Measurements from ENCODE around the gene CYLC2.

The CYLC2 gene

DNA sequence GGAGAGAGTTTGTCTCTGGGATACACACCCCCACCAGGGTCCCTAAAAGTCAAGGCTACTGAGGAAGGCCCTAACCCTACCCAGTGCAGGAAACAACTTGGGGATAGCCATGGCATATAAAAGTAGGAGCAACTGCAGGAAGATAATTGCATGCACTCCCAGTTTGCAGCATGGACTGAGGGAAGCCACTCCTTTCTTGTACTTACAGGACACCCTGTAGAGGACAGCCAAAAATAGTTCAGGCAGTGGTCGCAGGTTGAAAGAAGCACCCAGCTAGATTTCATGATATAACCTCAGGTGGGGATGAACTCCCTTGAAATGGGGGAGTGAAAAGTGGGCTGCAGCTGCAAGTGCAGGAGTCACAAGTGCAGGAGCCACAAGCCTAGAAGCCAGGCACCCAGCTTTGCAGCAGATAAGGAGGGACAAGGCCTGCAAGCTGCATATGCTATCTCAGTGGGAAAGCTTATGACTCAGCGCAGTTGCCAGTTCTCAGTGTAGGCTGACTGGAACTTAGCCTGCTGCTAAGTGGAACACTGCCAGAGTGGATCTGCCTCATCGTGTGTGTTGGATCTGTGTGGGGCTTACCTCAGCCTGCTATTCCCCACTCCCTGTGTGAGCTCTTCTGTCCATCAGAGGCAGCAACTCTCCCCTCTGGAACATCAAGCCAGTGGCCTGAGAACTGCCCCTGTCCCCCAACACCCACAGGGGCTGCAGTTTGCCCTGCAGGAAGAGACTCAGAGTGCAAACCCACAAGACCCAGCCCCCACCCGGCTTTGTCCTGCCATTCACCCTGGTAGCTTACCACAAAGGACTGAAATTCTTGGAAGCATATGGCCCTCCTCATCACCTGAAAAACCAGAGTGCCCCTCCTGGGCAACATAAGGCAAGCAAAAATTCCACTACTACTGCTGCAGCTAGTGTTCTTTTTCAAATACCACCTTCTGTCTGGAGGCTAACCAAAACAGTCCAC lies 42.7 kb downstream of the CYLC2 start:
- no peaks in the 10 kb centered on the region for H3K36me3 ChIP-seq (ENCODE audit: control insufficient read depth, low read depth, low read length)
- H3K4me3 ChIP-seq (ENCODE audit: low read length): no peak overlapping the region
- H3K27ac ChIP-seq (ENCODE audit: low read length): no peak overlapping the region
- H3K27me3 ChIP-seq (ENCODE audit: control insufficient read depth, insufficient read depth, low read length): no peaks in the 10 kb centered on the region
- peaks cover 22% of the 10 kb centered on the region for H3K4me1 ChIP-seq (ENCODE audit: control insufficient read depth, low read depth, low read length)
- H3K9ac ChIP-seq (ENCODE audit: low read length): no peak overlapping the region
- H3K9me3 ChIP-seq (ENCODE audit: control insufficient read depth, low read depth, low read length): no peaks in the 10 kb centered on the region

DNA sequence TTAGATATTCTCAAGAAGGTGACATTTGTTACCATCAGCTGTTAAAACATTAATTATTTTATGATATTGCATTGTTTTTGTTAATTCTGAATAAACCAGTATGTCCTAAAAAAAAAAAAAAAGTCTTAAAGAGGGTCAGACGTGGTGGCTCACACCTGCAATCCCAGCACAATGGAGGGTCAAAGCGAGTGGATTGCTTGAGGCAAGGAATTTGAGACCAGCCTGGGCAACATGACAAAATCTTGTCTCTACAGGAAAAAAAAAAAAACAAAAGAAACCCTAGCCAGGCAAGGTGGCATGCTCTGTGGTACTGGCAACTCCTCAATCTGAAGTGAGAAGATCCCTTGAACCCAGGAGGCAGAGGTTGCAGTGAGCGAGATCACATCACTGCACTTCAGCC lies 46.8 kb downstream of the CYLC2 start:
- H3K27ac ChIP-seq (ENCODE audit: low read length): no peak overlapping the region
- H3K4me1 ChIP-seq (ENCODE audit: control insufficient read depth, low read depth, low read length): peaks cover 22% of the 10 kb centered on the region
- no peaks in the 10 kb centered on the region for H3K36me3 ChIP-seq (ENCODE audit: control insufficient read depth, low read depth, low read length)
- no peaks in the 10 kb centered on the region for H3K9me3 ChIP-seq (ENCODE audit: control insufficient read depth, low read depth, low read length)
- no peak overlapping the region for H3K9ac ChIP-seq (ENCODE audit: low read length)
- H3K4me3 ChIP-seq (ENCODE audit: low read length): no peak overlapping the region
- no peaks in the 10 kb centered on the region for H3K27me3 ChIP-seq (ENCODE audit: control insufficient read depth, insufficient read depth, low read length)
